ENCODE results near the gene ATP10B. TPM values are rescaled to one million over a fixed set of nuclear protein-coding genes. Genes with fewer than 3 reads are reported as not detected.

Gene ATP10B
- total and polyA plus RNA-seq, 2 of the 13 experiments (the other 11 are each of a cell fraction or from before 2014, with no cell fraction given) = not detected

GRCh38 chr5:160616712-160617497, 235.1 kb downstream of the ATP10B start:
- in situ Hi-C loops (cut with HindIII; ENCODE audit: extremely low pct_ligation_motif_present, low pct_unique_long_range_greater_than_20kb) (no loop called here), intact Hi-C loops (cut with micrococcal nuclease; ENCODE audit: unreplicated experiment) (no loop called here)
- no peak overlapping the region for H3K9ac ChIP-seq (ENCODE audit: insufficient read depth, low read depth, low read length)
- H3K27me3 ChIP-seq (ENCODE audit: control insufficient read depth in 1 of 2, insufficient read depth in 2 of 2, low read length in 2 of 2) = no peaks in the 10 kb centered on the region
- ATAC-seq = no peak
- BruUV-seq (replicated peaks) = no TSS peak
- no peak overlapping the region for H3K4me3 ChIP-seq (replicated peaks in 1 of 3; ENCODE audit: insufficient read depth in 1 of 3, low read depth in 2 of 3, low read length in 3 of 3)
- TF ChIP-seq SUZ12 (IDR thresholded peaks at IDR 0.05; ENCODE audit: low read depth, low read length) (no peak), ZNF709 (CRISPR knock-in tag; IDR thresholded peaks at IDR 0.05) (no peak), ATF1 (CRISPR knock-in tag; IDR thresholded peaks at IDR 0.05) (no peak), ZNF574 (CRISPR knock-in tag; IDR thresholded peaks at IDR 0.05) (no peak), ZNF589 (CRISPR knock-in tag; conservative IDR thresholded peaks at IDR 0.05) (no peak), MAFK (conservative IDR thresholded peaks at IDR 0.05 in 1 of 2, IDR thresholded peaks at IDR 0.05 in 1 of 2; ENCODE audit: low read length in 2 of 2) (no peak)
- TF ChIP-seq, protein P1, sequence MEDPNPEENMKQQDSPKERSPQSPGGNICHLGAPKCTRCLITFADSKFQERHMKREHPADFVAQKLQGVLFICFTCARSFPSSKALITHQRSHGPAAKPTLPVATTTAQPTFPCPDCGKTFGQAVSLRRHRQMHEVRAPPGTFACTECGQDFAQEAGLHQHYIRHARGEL (CRISPR knock-in tag; IDR thresholded peaks at IDR 0.05) = no peak
- no peak overlapping the region for H2AFZ ChIP-seq (ENCODE audit: low read length)
- no peaks in the 10 kb centered on the region for H4K20me1 ChIP-seq (ENCODE audit: insufficient read depth, low read length)
- H3K79me2 ChIP-seq (ENCODE audit: insufficient read depth, low read length) = no peaks in the 10 kb centered on the region
- H3K9me3 ChIP-seq (ENCODE audit: low read length) = no peaks in the 10 kb centered on the region
- ChIA-PET CTCF (ENCODE audit: low intra/inter-chr PET ratio, low total read pairs) (no interaction called here), POLR2A (no interaction called here)
- no peaks in the 10 kb centered on the region for H3K36me3 ChIP-seq (replicated peaks in 1 of 2; ENCODE audit: control insufficient read depth in 1 of 2, insufficient read depth in 2 of 2, low read length in 2 of 2)
- H3K4me2 ChIP-seq (ENCODE audit: low read depth, low read length) = no peak overlapping the region
- H3K4me1 ChIP-seq (ENCODE audit: insufficient read depth, low read length) = no peaks in the 10 kb centered on the region
- no peak for DNase-seq (ENCODE audit: low spot score)
- no peak for FAIRE-seq
- 10% methylated on average over 4 of the region's 4 CpGs for WGBS (ENCODE audit: low lambda C conversion rate)
- H3K27ac ChIP-seq (ENCODE audit: extremely low read length, insufficient read depth, low read length) = no peak overlapping the region
